Measurements from ENCODE around the gene KLHL21.

Gene KLHL21

GRCh38 chr1:6587261-6588005 is 15.2 kb downstream of the KLHL21 start:
- H3K4me3 ChIP-seq (replicated peaks; ENCODE audit: low read depth, low read length), result no peak overlapping the region
- no peak for TF ChIP-seq CTCF (IDR thresholded peaks at IDR 0.05; ENCODE audit: low read depth, low read length, missing control alignments)
- no peak for DNase-seq (ENCODE audit: extremely low read depth, low read depth)

- no peak overlapping the region for H3K4me3 ChIP-seq (replicated peaks; ENCODE audit: low read depth, low read length)
- no peak for TF ChIP-seq CTCF (IDR thresholded peaks at IDR 0.05; ENCODE audit: low read depth, low read length, missing control alignments)
- no peak for DNase-seq (ENCODE audit: extremely low read depth, low read depth)
These were observed 16.3 kb downstream of the KLHL21 start for GRCh38 chr1:6586404-6586816.

DNA sequence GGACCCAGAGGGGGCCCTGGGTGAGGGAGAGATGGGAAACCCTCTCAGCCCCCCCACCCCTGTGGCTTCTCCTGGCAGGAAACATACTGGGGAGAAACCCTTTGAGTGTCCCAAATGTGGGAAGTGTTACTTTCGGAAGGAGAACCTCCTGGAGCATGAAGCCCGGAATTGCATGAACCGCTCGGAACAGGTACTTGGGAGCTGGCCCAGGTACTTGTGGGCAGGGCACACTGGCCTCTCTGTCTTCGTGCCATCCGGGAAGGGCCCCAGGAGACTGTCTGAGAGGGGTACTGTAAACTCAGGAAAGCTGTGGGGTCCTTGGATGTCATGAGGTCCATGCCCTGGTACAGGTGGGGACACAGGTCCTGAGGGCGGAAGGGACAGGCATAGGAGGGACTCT is 16.8 kb downstream of the KLHL21 start:
- TF ChIP-seq CTCF (IDR thresholded peaks at IDR 0.05; ENCODE audit: low read depth, low read length, missing control alignments), result no peak
- H3K4me3 ChIP-seq (replicated peaks; ENCODE audit: low read depth, low read length), result no peak overlapping the region
- no peak for DNase-seq (ENCODE audit: extremely low read depth, low read depth)

DNA sequence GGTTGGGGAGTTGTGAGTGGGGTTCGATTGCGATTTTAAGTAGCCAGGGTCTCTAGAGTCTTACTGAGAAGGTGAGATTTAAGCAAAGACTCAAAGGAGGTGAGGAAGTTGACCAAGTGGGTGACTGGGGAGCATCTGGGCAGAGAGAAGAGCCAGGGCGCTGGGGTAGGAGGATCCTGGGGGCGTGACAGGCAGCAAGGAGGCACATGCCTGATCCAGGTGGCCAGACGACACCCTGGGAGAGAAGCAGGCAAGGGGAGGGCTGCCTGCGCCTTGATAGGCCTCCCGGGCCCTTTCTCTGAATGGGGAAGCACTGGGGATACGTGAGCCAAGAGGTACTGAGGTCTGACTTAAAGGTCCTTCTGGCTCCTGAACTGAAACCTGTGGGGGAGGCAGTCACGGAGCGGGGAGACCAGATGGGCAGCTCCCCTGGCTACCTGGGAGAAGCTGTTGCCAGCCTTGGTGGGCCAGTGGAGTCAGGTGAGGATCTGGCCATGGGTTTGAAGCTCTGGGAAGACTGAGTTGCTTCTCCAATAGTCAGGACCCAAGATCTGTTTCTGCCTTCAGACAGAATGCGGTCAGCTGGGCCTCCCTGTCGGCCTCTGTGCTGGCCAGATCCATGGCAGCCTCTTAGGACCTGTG is 17.5 kb downstream of the KLHL21 start:
- no peak overlapping the region for H3K4me3 ChIP-seq (replicated peaks; ENCODE audit: low read depth, low read length)
- no peak for TF ChIP-seq CTCF (IDR thresholded peaks at IDR 0.05; ENCODE audit: low read depth, low read length, missing control alignments)
- no peak for DNase-seq (ENCODE audit: extremely low read depth, low read depth)

DNA sequence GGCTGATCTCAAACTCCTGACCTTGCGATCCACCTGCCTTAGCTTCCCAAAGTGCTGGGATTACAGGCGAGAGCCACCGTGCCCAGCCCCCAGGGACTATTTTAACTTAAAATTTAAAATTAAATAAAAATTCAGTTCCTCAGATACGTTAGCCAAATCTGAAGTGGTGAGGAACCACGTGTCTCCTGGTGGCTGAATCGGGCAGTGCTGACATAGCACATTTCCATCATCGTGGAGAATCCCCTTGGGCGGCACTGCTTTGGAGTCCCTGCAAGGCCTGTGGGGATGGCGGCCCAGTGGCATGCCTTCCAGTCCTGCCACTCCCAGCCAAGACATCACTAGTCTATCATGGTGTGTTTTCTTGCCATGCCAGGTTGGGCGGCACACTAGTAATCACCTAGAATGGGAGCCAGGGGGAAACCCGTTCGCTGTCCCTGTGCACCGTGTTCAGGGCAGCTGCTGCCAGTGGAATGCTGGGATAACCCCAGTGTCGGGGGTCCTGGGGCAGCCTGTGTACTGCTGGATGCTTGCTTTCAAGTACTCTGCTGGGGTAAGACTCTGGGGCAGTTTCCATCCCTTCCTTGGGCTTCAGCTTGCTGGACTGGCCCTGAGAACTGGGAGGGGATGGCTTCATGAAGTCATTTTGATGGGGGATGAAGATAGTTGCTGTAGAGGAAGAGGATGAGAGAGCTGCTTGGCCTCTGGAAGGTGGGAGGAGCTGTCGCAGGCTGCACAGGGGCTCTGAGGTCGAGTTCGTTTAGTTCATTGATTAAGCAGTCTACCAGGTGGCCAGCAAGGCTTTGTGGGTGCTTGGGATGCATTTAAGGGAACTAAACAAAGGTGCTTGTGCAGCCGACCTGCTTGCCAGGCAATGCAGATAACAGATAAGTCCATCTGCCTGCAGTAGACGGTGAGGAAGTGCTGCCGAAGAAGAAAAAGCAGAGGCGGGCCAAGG is 18.3 kb downstream of the KLHL21 start:
- peak; percentile 12 for TF ChIP-seq CTCF (IDR thresholded peaks at IDR 0.05; ENCODE audit: low read depth, low read length, missing control alignments)
- H3K4me3 ChIP-seq (replicated peaks; ENCODE audit: low read depth, low read length), result no peak overlapping the region
- no peak for DNase-seq (ENCODE audit: extremely low read depth, low read depth)

- H3K4me3 ChIP-seq (replicated peaks; ENCODE audit: low read depth, low read length), result no peak overlapping the region; the same call in 1 of the 2 replicates
- no peak for DNase-seq (ENCODE audit: extremely low read depth, low read depth)
- no peak for TF ChIP-seq CTCF (IDR thresholded peaks at IDR 0.05; ENCODE audit: low read depth, low read length, missing control alignments)
These were observed 20.3 kb downstream of the KLHL21 start for GRCh38 chr1:6582370-6582769.
